ENCODE data around the gene CTU2.

The CTU2 gene

GRCh38 chr16:88714420-88715302, 8.4 kb downstream of the CTU2 start:
- DNase-seq (ENCODE audit: low spot score), result no peak

- DNase-seq (ENCODE audit: low spot score), result no peak
Measured at GRCh38 chr16:88715312-88716190, 9.2 kb downstream of the CTU2 start.

- no peak for DNase-seq (ENCODE audit: low spot score)
Measured at GRCh38 chr16:88716201-88716600, 9.9 kb downstream of the CTU2 start.

- DNase-seq (ENCODE audit: low spot score), result no peak
Measured at GRCh38 chr16:88716601-88717001, 10.3 kb downstream of the CTU2 start.

- DNase-seq (ENCODE audit: low spot score), result no peak
Measured at GRCh38 chr16:88718178-88718577, 11.9 kb downstream of the CTU2 start.

- DNase-seq (ENCODE audit: low spot score), result no peak
Measured at GRCh38 chr16:88719267-88719932, 13.1 kb downstream of the CTU2 start.

GRCh38 chr16:88719933-88720296, 13.6 kb downstream of the CTU2 start:
- no peak for DNase-seq (ENCODE audit: low spot score)

- no peak for DNase-seq (ENCODE audit: low spot score)
Measured at GRCh38 chr16:88720396-88720970, 14.2 kb downstream of the CTU2 start.

- no peak for DNase-seq (ENCODE audit: low spot score)
Measured at GRCh38 chr16:88721236-88721635, 14.9 kb downstream of the CTU2 start.

- no peak for DNase-seq (ENCODE audit: low spot score)
Measured at GRCh38 chr16:88721815-88722755, 15.8 kb downstream of the CTU2 start.

GRCh38 chr16:88722784-88723506, 16.6 kb downstream of the CTU2 start:
- no peak for DNase-seq (ENCODE audit: low spot score)

- no peak for DNase-seq (ENCODE audit: low spot score)
Measured at GRCh38 chr16:88723507-88723887, 17.2 kb downstream of the CTU2 start.

GRCh38 chr16:88723911-88724310, 17.6 kb downstream of the CTU2 start:
- DNase-seq (ENCODE audit: low spot score), result no peak

GRCh38 chr16:88724855-88725555, 18.7 kb downstream of the CTU2 start:
- no peak for DNase-seq (ENCODE audit: low spot score)

- no peak for DNase-seq (ENCODE audit: low spot score)
Measured at GRCh38 chr16:88725609-88726407, 19.5 kb downstream of the CTU2 start.

GRCh38 chr16:88726408-88726749, 20.1 kb downstream of the CTU2 start:
- no peak for DNase-seq (ENCODE audit: low spot score)

GRCh38 chr16:88726981-88727380, 20.7 kb downstream of the CTU2 start:
- DNase-seq (ENCODE audit: low spot score), result no peak

GRCh38 chr16:88727871-88728270, 21.6 kb downstream of the CTU2 start:
- no peak for DNase-seq (ENCODE audit: low spot score)
